CD4-positive, alpha-beta T cell (primary cell): Measurements from ENCODE around the gene LPO. TPM values are rescaled to one million over a fixed set of nuclear protein-coding genes. Genes with fewer than 3 reads are reported as not detected.

Experiments
- ATAC-seq: fragments of 200-7000 bp; cut with Tn5 transposase; one replicate; pipeline ENCODE4 v1.10.0; 2022; ENCODE audit warnings: mild to moderate bottlenecking; ENCODE audit not compliant: poor library complexity
- CTCF ChIA-PET: fragments of 350-600 bp; sonication (Branson Sonifier 250); formaldehyde crosslinking; loops from one replicate; lab custom pipeline; 2021; ENCODE audit warnings: antibody characterized with exemption, inconsistent platforms; lab: Charles Lee
- POLR2A ChIA-PET: fragments of 350-600 bp; sonication (Branson Sonifier 250); formaldehyde crosslinking; loops from one replicate; lab custom pipeline; 2021; ENCODE audit warnings: antibody characterized with exemption, inconsistent platforms; lab: Charles Lee
- DNase-seq, 14 experiments: peaks; one replicate each; pipeline ENCODE4 v3.0.0-alpha.2; 2013 to 2020; ENCODE audit warnings: mixed read lengths in 2 of 14
- H3K27ac ChIP-seq, 2 donors: one replicate each; pipeline versions ENCODE4 v1.5.1 to v1.7.0; 2013; ENCODE audit warnings: low read length in 2 of 2, low read depth in 1 of 2, mild to moderate bottlenecking in 1 of 2
- H3K27me3 ChIP-seq, 2 experiments: 1 replicate in 1 of 2; 2 replicates in 1 of 2; pipeline versions ENCODE4 v1.6.1 to v1.7.0; 2013; ENCODE audit warnings: low read length in 2 of 2, control low read depth in 1 of 2, mild to moderate bottlenecking in 1 of 2, moderate library complexity in 1 of 2; ENCODE audit not compliant: insufficient read depth in 2 of 2, control insufficient read depth in 1 of 2
- H3K36me3 ChIP-seq: one replicate; pipeline ENCODE4 v1.6.1; 2013; ENCODE audit warnings: low read length, control low read depth; ENCODE audit not compliant: insufficient read depth
- H3K4me1 ChIP-seq: one replicate; pipeline ENCODE4 v1.6.1; 2013; ENCODE audit warnings: low read length, control low read depth; ENCODE audit not compliant: insufficient read depth
- H3K4me3 ChIP-seq: one replicate; pipeline ENCODE4 v1.5.1; 2013; ENCODE audit warnings: mild to moderate bottlenecking, low read length, moderate library complexity
- H3K9me3 ChIP-seq, 2 experiments: 1 replicate in 1 of 2; 2 replicates in 1 of 2; pipeline versions ENCODE4 v1.6.1 to v1.7.0; 2013; ENCODE audit warnings: low read length in 2 of 2, mild to moderate bottlenecking in 2 of 2, control low read depth in 1 of 2, moderate library complexity in 1 of 2; ENCODE audit not compliant: control insufficient read depth in 1 of 2, insufficient read depth in 1 of 2
- H3K27ac Mint-ChIP-seq: one replicate; pipeline ENCODE4 v1.8.0; 2020; ENCODE audit warnings: mixed read lengths
- H3K27me3 Mint-ChIP-seq: one replicate; pipeline ENCODE4 v1.8.0; 2021; ENCODE audit warnings: mixed read lengths
- H3K36me3 Mint-ChIP-seq: one replicate; pipeline ENCODE4 v1.8.0; 2021; ENCODE audit warnings: low read depth, mixed read lengths
- H3K4me1 Mint-ChIP-seq: one replicate; pipeline ENCODE4 v1.8.0; 2021; ENCODE audit warnings: low read depth, mixed read lengths
- H3K4me3 Mint-ChIP-seq: one replicate; pipeline ENCODE4 v1.8.0; 2020; ENCODE audit warnings: mild to moderate bottlenecking, mixed read lengths
- H3K9me3 Mint-ChIP-seq: one replicate; pipeline ENCODE4 v1.8.0; 2020; ENCODE audit warnings: mixed read lengths
- intact Hi-C, 2 experiments: fragments of 100-400 bp; cut with DNase I in 1 of 2; cut with micrococcal nuclease in 1 of 2; formaldehyde crosslinking; loops; one replicate each; pipeline versions ENCODE4 v1.15.1 to v1.9.0; 2023 to 2025; cut with DNase I, micrococcal nuclease
- total RNA-seq, 174 experiments: library from RNA in 2 of 174; stranded (reverse) in 2 of 174; gene quantifications; one replicate each; pipeline ENCODE4 v1.2.3 and lab custom pipeline; 2021 to 2026
- TF ChIP-seq, protein P1 (sequence below): fragments of 200-600 bp; IDR thresholded peaks from one replicate; pipeline ENCODE4 v1.8.0; 2022; ENCODE audit warnings: antibody characterized with exemption, mild to moderate bottlenecking

The LPO gene
- total RNA-seq, 2 experiments from 2014 or later, result not detected

DNA sequence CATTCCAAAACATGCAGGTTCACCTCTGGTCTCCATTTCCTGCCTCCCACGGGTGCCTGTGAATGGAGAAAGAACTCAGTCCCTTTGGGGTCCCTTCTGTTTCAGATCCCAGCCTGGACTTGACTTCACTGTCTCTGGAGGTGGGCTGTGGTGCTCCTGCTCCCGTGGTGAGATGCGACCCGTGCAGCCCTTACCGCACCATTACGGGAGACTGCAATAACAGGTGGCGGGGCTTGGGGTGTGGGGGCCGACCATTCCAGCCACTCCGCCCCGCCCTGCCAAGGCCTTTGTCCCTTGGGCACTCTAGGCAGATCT, 10.5 kb downstream of the LPO start:
- H3K27ac Mint-ChIP-seq, result no peak overlapping the region
- peak overlapping the region; percentile 56 for H3K4me3 ChIP-seq
- TF ChIP-seq, protein P1, sequence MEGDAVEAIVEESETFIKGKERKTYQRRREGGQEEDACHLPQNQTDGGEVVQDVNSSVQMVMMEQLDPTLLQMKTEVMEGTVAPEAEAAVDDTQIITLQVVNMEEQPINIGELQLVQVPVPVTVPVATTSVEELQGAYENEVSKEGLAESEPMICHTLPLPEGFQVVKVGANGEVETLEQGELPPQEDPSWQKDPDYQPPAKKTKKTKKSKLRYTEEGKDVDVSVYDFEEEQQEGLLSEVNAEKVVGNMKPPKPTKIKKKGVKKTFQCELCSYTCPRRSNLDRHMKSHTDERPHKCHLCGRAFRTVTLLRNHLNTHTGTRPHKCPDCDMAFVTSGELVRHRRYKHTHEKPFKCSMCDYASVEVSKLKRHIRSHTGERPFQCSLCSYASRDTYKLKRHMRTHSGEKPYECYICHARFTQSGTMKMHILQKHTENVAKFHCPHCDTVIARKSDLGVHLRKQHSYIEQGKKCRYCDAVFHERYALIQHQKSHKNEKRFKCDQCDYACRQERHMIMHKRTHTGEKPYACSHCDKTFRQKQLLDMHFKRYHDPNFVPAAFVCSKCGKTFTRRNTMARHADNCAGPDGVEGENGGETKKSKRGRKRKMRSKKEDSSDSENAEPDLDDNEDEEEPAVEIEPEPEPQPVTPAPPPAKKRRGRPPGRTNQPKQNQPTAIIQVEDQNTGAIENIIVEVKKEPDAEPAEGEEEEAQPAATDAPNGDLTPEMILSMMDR, result no peak
- peaks cover 18% of the 10 kb centered on the region for H3K4me1 ChIP-seq
- ChIA-PET POLR2A (interaction anchor here (1.8 kb wide), 1 partner anchor 96 kb away, joined by 9 read pairs; no protein-coding TSS in a partner anchor), CTCF (interaction anchor here (1.0 to 2.1 kb wide), 11 partner anchors 10 to 270 kb away, joined by 3 to 10 read pairs (median 5); partner anchors contain the start of gene RNF43)
- DNase-seq, result no peak
- intact Hi-C loops, result loop anchor here (1.0 to 5.0 kb wide), 4 partner anchors 28 to 198 kb away; partner anchors contain the start of genes MKS1 (in 1 of the 2) and RNF43 (in 1 of the 2)
- H3K36me3 Mint-ChIP-seq, result no peaks in the 10 kb centered on the region
- H3K27ac ChIP-seq, result no peak overlapping the region
- no peak overlapping the region for H3K4me3 Mint-ChIP-seq
- no peak for ATAC-seq
- peaks cover 11% of the 10 kb centered on the region for H3K4me1 Mint-ChIP-seq
- peaks cover 37% of the 10 kb centered on the region for H3K27me3 Mint-ChIP-seq
- H3K27me3 ChIP-seq, result peaks cover 5 to 8% of the 10 kb centered on the region in 2 experiments
- H3K36me3 ChIP-seq, result no peaks in the 10 kb centered on the region
- H3K9me3 ChIP-seq, result no peaks in the 10 kb centered on the region
- H3K9me3 Mint-ChIP-seq, result no peaks in the 10 kb centered on the region

DNA sequence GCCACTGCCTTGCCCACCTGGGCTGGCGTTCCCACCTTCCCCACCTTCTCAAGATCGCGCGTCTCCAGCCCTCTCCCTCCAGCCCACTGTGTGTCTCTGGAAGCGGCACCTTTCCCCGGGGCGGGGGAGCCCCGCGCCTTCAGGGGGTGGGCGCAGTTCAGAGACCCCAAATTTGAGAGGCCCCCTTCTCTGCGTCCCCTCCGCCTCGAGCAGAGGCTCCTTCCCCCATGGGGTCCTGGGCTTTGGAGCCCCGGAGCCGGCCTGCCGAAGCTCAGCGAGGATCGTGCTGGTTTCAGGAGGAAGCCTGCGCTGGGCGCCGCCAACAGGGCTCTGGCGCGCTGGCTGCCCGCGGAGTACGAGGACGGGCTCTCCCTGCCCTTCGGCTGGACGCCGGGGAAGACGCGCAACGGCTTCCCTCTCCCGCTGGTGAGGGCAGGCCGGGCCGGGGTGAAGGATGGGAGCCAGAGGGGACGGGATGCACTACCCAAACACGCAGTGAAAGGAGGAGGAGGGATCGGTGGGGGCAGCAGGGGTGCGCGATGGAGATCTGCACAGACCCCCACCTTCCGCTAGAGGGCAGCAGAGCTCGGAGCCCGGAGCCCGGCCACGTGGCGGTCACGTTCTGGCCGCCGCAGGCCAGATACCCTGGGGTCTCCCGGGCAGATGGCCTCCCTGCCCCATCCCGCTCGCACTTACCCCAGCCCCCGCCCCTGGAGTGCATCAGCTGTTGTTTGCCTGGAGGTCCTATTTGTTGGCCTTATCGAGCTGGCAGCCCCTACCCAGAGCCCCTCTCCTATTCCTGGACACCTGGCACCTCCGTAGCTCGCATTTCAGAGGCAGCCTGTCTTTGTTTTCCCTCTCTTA, 11.1 kb downstream of the LPO start:
- Mint-ChIP-seq H3K4me3 (peak overlapping the region; percentile 74), H3K36me3 (no peaks in the 10 kb centered on the region), H3K4me1 (peaks cover 11% of the 10 kb centered on the region), H3K9me3 (no peaks in the 10 kb centered on the region), H3K27ac (no peak overlapping the region), H3K27me3 (peaks cover 34% of the 10 kb centered on the region)
- Histone ChIP-seq H3K36me3 (no peaks in the 10 kb centered on the region), H3K9me3 (no peaks in the 10 kb centered on the region), H3K4me3 (peak overlapping the region; percentile 56), H3K4me1 (peaks cover 18% of the 10 kb centered on the region), H3K27me3 (peaks cover 5 to 8% of the 10 kb centered on the region in 2 experiments), H3K27ac (no peak overlapping the region)
- ChIA-PET CTCF (interaction anchor here (0.6 to 2.1 kb wide), 13 partner anchors 10 to 269 kb away, joined by 3 to 10 read pairs (median 4); partner anchors contain the start of gene RNF43), POLR2A (interaction anchor here (0.8 to 1.8 kb wide), 3 partner anchors 30 to 95 kb away, joined by 3 to 9 read pairs (median 4); no protein-coding TSS in a partner anchor)
- intact Hi-C loops, result loop anchor here (1.0 to 5.0 kb wide), 5 partner anchors 29 to 198 kb away; partner anchors contain the start of genes MKS1 (in 1 of the 2) and RNF43 (in 1 of the 2)
- ATAC-seq (peak; percentile 95), DNase-seq (peak; percentile 54 to 86 (median 66))
- TF ChIP-seq, protein P1, result peak; percentile 98

DNA sequence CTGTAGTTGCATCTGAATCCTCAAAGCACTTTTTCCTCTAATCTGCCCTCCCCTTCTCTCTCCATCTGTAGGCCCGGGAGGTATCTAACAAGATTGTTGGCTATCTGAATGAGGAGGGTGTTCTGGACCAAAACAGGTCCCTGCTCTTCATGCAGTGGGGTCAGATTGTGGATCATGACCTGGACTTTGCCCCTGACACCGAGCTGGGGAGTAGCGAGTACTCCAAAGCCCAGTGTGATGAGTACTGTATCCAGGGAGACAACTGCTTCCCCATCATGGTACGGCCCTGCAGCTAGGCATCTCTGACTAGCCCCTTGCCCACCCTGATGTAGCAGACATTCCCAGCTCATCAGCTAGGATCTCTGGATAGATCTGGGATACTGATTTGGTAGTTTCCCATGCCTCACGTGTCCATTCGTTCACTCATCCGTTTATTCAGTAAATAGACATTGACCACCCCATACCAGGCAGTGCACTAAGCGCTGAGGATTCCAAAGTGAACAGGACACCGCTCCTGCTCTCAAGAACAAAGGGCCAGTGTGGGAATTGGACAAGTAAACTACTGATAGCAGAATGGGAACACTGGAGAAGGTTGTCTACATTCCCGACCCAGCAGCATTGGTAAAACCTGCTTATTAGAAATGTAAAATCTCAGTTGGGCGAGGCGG, 12.1 kb downstream of the LPO start:
- Mint-ChIP-seq H3K4me3 (peak overlapping the region; percentile 71), H3K27me3 (peaks cover 34% of the 10 kb centered on the region), H3K4me1 (peaks cover 11% of the 10 kb centered on the region), H3K9me3 (no peaks in the 10 kb centered on the region), H3K27ac (no peak overlapping the region), H3K36me3 (no peaks in the 10 kb centered on the region)
- Histone ChIP-seq H3K9me3 (no peaks in the 10 kb centered on the region), H3K27ac (no peak overlapping the region), H3K36me3 (no peaks in the 10 kb centered on the region), H3K4me1 (peaks cover 18% of the 10 kb centered on the region), H3K27me3 (peaks cover 5 to 8% of the 10 kb centered on the region in 2 experiments), H3K4me3 (no peak overlapping the region)
- DNase-seq, result no peak
- POLR2A ChIA-PET, result interaction anchor here (0.8 to 1.8 kb wide), 3 partner anchors 31 to 94 kb away, joined by 3 to 9 read pairs (median 4); no protein-coding TSS in a partner anchor
- ATAC-seq, result no peak
- intact Hi-C loops, result loop anchor here in 1 of 2 experiments (1.0 kb wide), 1 partner anchor 128 kb away; no protein-coding TSS in a partner anchor
- TF ChIP-seq, protein P1, result no peak
- CTCF ChIA-PET, result interaction anchor here (0.6 to 2.1 kb wide), 11 partner anchors 9 to 238 kb away, joined by 3 to 10 read pairs (median 5); partner anchors contain the start of gene RNF43
